HCT116 (cell line): Measurements from ENCODE around the gene ZBTB6. TPM values are rescaled to one million over a fixed set of nuclear protein-coding genes. Genes with fewer than 3 reads are reported as not detected.

Experiments
- ATAC-seq: fragments of 200-7000 bp; cut with Tn5 transposase; 2 replicates; pipeline ENCODE4 v1.9.1; 2020; ENCODE audit warnings: mild to moderate bottlenecking, moderate library complexity
- BruUV-seq: library from RNA; stranded (reverse); fragments of 400-500 nt; replicated peaks from 2 replicates; lab custom pipeline; 2021; lab: Mats Ljungman, UMichigan
- CTCF ChIA-PET: fragments of 300-600 bp; sonication (Branson Sonifier 250); formaldehyde crosslinking; loops from one replicate; lab custom pipeline; 2021; ENCODE audit warnings: antibody characterized with exemption; lab: Charles Lee
- POLR2A ChIA-PET: fragments of 300-600, 350-600 bp; sonication (Branson Sonifier 250); formaldehyde crosslinking; loops from one replicate; lab custom pipeline; 2021; ENCODE audit warnings: antibody characterized with exemption; lab: Charles Lee
- RAD21 ChIA-PET, 2 experiments: fragments of 300-600 bp; sonication (Branson Sonifier 250); formaldehyde crosslinking; loops; one replicate each; lab custom pipeline; 2023; ENCODE audit warnings: low total read pairs in 2 of 2; ENCODE audit not compliant: uncharacterized antibody in 2 of 2, unreplicated experiment in 2 of 2, low non-redundant PET in 1 of 2; lab: Charles Lee
- DNase-seq: peaks from one replicate; pipeline ENCODE4 v3.0.0-alpha.2; 2010; ENCODE audit warnings: low read depth, low spot score
- H2AFZ ChIP-seq: fragments of 200-600 bp; shearing (Covaris generic), sonication (generic); 2 replicates; pipeline ENCODE4 v1.6.1; 2017; ENCODE audit warnings: low read depth, mixed run types, mixed read lengths, antibody characterized with exemption, low read length; ENCODE audit not compliant: poor library complexity, severe bottlenecking
- H3K27ac ChIP-seq: 2 replicates; pipeline ENCODE4 v1.5.1; 2012; ENCODE audit warnings: low read depth, low read length
- H3K27me3 ChIP-seq: fragments of 200-600 bp; sonication (generic); 2 replicates; pipeline ENCODE4 v1.6.1; 2016; ENCODE audit warnings: mixed run types, low read length, mixed read lengths; ENCODE audit not compliant: insufficient read depth
- H3K36me3 ChIP-seq, 2 experiments: fragments of 200-500 bp in 1 of 2; fragments of 200-600 bp in 1 of 2; sonication (Bioruptor generic) in 1 of 2; sonication (generic) in 1 of 2; 2 replicates each; pipeline versions ENCODE4 v1.5.1 to v1.6.1; 2014 to 2016; ENCODE audit warnings: low read length in 2 of 2, inconsistent platforms in 1 of 2, mixed read lengths in 1 of 2, mixed run types in 1 of 2; ENCODE audit not compliant: insufficient read depth in 2 of 2, control insufficient read depth in 1 of 2
- H3K4me1 ChIP-seq, 2 experiments: fragments of 200-600 bp in 1 of 2; sonication (generic) in 1 of 2; 2 replicates each; pipeline versions ENCODE4 v1.5.1 to v1.6.1; 2012 to 2017; ENCODE audit warnings: low read length in 2 of 2, inconsistent platforms in 1 of 2, mild to moderate bottlenecking in 1 of 2, mixed read lengths in 1 of 2, mixed run types in 1 of 2, moderate library complexity in 1 of 2; ENCODE audit not compliant: insufficient read depth in 2 of 2, control insufficient read depth in 1 of 2
- H3K4me2 ChIP-seq: fragments of 200-600 bp; sonication (generic); 2 replicates; pipeline ENCODE4 v1.6.1; 2017; ENCODE audit warnings: mixed run types, low read length, mixed read lengths
- H3K4me3 ChIP-seq, 2 experiments: fragments of 200-600 bp in 1 of 2; sonication (generic) in 1 of 2; replicated peaks in 1 of 2; 2 replicates each; pipeline ENCODE4 v1.5.1; 2011 to 2016; ENCODE audit warnings: low read length in 2 of 2, control low read depth in 1 of 2, low read depth in 1 of 2, mild to moderate bottlenecking in 1 of 2, mixed read lengths in 1 of 2, mixed run types in 1 of 2
- H3K79me2 ChIP-seq: fragments of 200-600 bp; sonication (generic); 2 replicates; pipeline ENCODE4 v1.6.1; 2017; ENCODE audit warnings: mild to moderate bottlenecking, mixed run types, low read length, moderate library complexity, mixed read lengths; ENCODE audit not compliant: insufficient read depth
- H3K9ac ChIP-seq: fragments of 200-600 bp; sonication (generic); 2 replicates; pipeline ENCODE4 v1.6.1; 2016; ENCODE audit warnings: low read length, mixed read lengths
- H3K9me2 ChIP-seq: fragments of 200-600 bp; sonication (generic), shearing (Covaris generic); 2 replicates; pipeline ENCODE4 v1.6.1; 2017; ENCODE audit warnings: mixed run types, mild to moderate bottlenecking, moderate library complexity; ENCODE audit not compliant: insufficient read depth
- H3K9me3 ChIP-seq, 2 experiments: fragments of 200-500 bp in 1 of 2; fragments of 200-600 bp in 1 of 2; sonication (Bioruptor generic) in 1 of 2; sonication (generic) in 1 of 2; 2 replicates each; pipeline ENCODE4 v1.6.1; 2014 to 2017; ENCODE audit warnings: low read length in 2 of 2, mixed read lengths in 2 of 2, inconsistent platforms in 1 of 2, low read depth in 1 of 2, mild to moderate bottlenecking in 1 of 2, mixed run types in 1 of 2, moderate library complexity in 1 of 2; ENCODE audit not compliant: control insufficient read depth in 1 of 2, insufficient read depth in 1 of 2
- H4K20me1 ChIP-seq: fragments of 200-600 bp; sonication (generic), shearing (Covaris generic); 2 replicates; pipeline ENCODE4 v1.6.1; 2017; ENCODE audit warnings: mixed run types, mild to moderate bottlenecking, moderate library complexity; ENCODE audit not compliant: insufficient read depth
- ATF3 ChIP-seq: IDR thresholded peaks from 2 replicates; pipeline ENCODE4 v1.6.1; 2012
- CBX3 ChIP-seq: IDR thresholded peaks from 2 replicates; pipeline ENCODE4 v1.6.1; 2012; ENCODE audit warnings: low read depth
- CEBPB ChIP-seq: IDR thresholded peaks from 2 replicates; pipeline ENCODE4 v1.6.1; 2012; ENCODE audit warnings: low read depth
- CTCF ChIP-seq, 3 experiments: fragments of 200-600 bp in 1 of 3; sonication (generic) in 1 of 3; IDR thresholded peaks in 2 of 3; conservative IDR thresholded peaks in 1 of 3; 2 replicates each; pipeline ENCODE4 v1.5.1; 2012 to 2017; ENCODE audit warnings: low read depth in 2 of 3, low read length in 2 of 3, antibody characterized with exemption in 1 of 3, borderline replicate concordance in 1 of 3, control low read depth in 1 of 3, mild to moderate bottlenecking in 1 of 3, mixed read lengths in 1 of 3, mixed run types in 1 of 3, moderate library complexity in 1 of 3; ENCODE audit not compliant: insufficient read depth in 1 of 3
- EGR1 ChIP-seq: IDR thresholded peaks from 2 replicates; pipeline ENCODE4 v1.6.1; 2012; ENCODE audit warnings: low read depth
- ELF1 ChIP-seq: IDR thresholded peaks from 2 replicates; pipeline ENCODE4 v1.6.1; 2012; ENCODE audit warnings: low read depth, borderline replicate concordance
- EZH2phosphoT487 ChIP-seq: fragments of 200-600 bp; IDR thresholded peaks from 2 replicates; pipeline ENCODE4 v1.6.1; 2018; ENCODE audit warnings: antibody characterized with exemption, borderline replicate concordance
- FOSL1 ChIP-seq: IDR thresholded peaks from 2 replicates; pipeline ENCODE4 v1.6.1; 2012; ENCODE audit warnings: low read depth
- JUND ChIP-seq: IDR thresholded peaks from 2 replicates; pipeline ENCODE4 v1.6.1; 2012
- POLR2A ChIP-seq: IDR thresholded peaks from 2 replicates; pipeline ENCODE4 v1.7.0; 2011; ENCODE audit warnings: borderline replicate concordance; ENCODE audit not compliant: insufficient read depth, insufficient read length; ENCODE audit errors: extremely low read depth
- SP1 ChIP-seq: IDR thresholded peaks from 2 replicates; pipeline ENCODE4 v1.6.1; 2012; ENCODE audit warnings: low read depth
- SRF ChIP-seq: IDR thresholded peaks from 2 replicates; pipeline ENCODE4 v1.6.1; 2012; ENCODE audit warnings: low read depth
- YY1 ChIP-seq: IDR thresholded peaks from 2 replicates; pipeline ENCODE4 v1.6.1; 2011; ENCODE audit warnings: low read length, low read depth, moderate library complexity, mild to moderate bottlenecking; ENCODE audit not compliant: insufficient replicate concordance; ENCODE audit errors: extremely low read depth
- ZBTB33 ChIP-seq: IDR thresholded peaks from 2 replicates; pipeline ENCODE4 v1.6.1; 2011; ENCODE audit warnings: mild to moderate bottlenecking, low read length, moderate library complexity; ENCODE audit not compliant: insufficient replicate concordance; ENCODE audit errors: extremely low read depth
- ZFX ChIP-seq: fragments of 450-650 bp; IDR thresholded peaks from 2 replicates; pipeline ENCODE4 v1.6.1; 2017
- ZNF274 ChIP-seq: fragments of 200-500 bp; sonication (Bioruptor generic); IDR thresholded peaks from 2 replicates; pipeline ENCODE4 v1.6.1; 2014; ENCODE audit warnings: mild to moderate bottlenecking, low read depth, low read length, inconsistent platforms
- intact Hi-C: fragments of 100-400 bp; cut with micrococcal nuclease; formaldehyde crosslinking; loops from 2 replicates; pipeline ENCODE4 v1.10.0; 2022
- total RNA-seq: library from RNA; stranded (reverse); gene quantifications from one replicate; pipeline ENCODE4 v1.2.1, GENCODE V29; 2021; ENCODE audit not compliant: unreplicated experiment

Gene ZBTB6
- total RNA-seq, 1 experiment from 2014 or later: 12.3 TPM

GRCh38 chr9:122922713-122923112, 9.6 kb upstream of the ZBTB6 start:
- H3K9ac ChIP-seq: no peak overlapping the region
- 0 out of 2 replicates have a peak, but pooled peaks cover 5% of the 10 kb centered on the region for H4K20me1 ChIP-seq
- H3K4me3 ChIP-seq: no peak overlapping the region
- POLR2A ChIA-PET: no interaction called here
- CTCF ChIA-PET: no interaction called here
- no peaks in the 10 kb centered on the region for H3K9me3 ChIP-seq
- H3K36me3 ChIP-seq: peaks cover 4 to 8% of the 10 kb centered on the region in 2 experiments; a peak in 1 of 4 replicates
- no peak for TF ChIP-seq FOSL1
- no peak for TF ChIP-seq JUND
- no peak for TF ChIP-seq EZH2phosphoT487
- no peak for TF ChIP-seq CEBPB
- no peak for TF ChIP-seq ZFX
- TF ChIP-seq POLR2A: no peak
- TF ChIP-seq CTCF (IDR thresholded peaks at IDR 0.05 in 2 of 3, conservative IDR thresholded peaks at IDR 0.05 in 1 of 3; ENCODE audit: borderline replicate concordance in 1 of 3, insufficient read depth in 1 of 3, low read depth in 2 of 3, low read length in 2 of 3): no peak
- no peak for TF ChIP-seq SRF
- TF ChIP-seq ZNF274: no peak
- TF ChIP-seq SP1: no peak
- no peak for TF ChIP-seq ZBTB33
- no peak for TF ChIP-seq ATF3
- no peak for TF ChIP-seq CBX3
- TF ChIP-seq YY1: no peak
- no peak for TF ChIP-seq EGR1
- TF ChIP-seq ELF1: no peak
- no peaks in the 10 kb centered on the region for H3K4me1 ChIP-seq
- H3K27me3 ChIP-seq: no peaks in the 10 kb centered on the region
- intact Hi-C loops: no loop called here
- RAD21 ChIA-PET: no interaction called here
- no peaks in the 10 kb centered on the region for H3K9me2 ChIP-seq
- BruUV-seq: no TSS peak
- H2AFZ ChIP-seq: no peak overlapping the region
- ATAC-seq: no peak
- H3K27ac ChIP-seq: no peak overlapping the region
- no peak overlapping the region for H3K4me2 ChIP-seq
- H3K79me2 ChIP-seq: peaks cover 55% of the 10 kb centered on the region
- DNase-seq: no peak
